ENCODE data around the gene TNIP2. TPM values are rescaled to one million over a fixed set of nuclear protein-coding genes. Genes with fewer than 3 reads are reported as not detected.
"Not testable (repeated sequence)": the region's sequence is repeated elsewhere in the genome, so short reads cannot be mapped to it uniquely, and the experiment has no call there.

The TNIP2 gene
- total RNA-seq, 1 donor from 2014 or later, result 122 TPM

GRCh38 chr4:2793586-2794485 lies 37.7 kb upstream of the TNIP2 start:
- DNase-seq, result peak; percentile 55

GRCh38 chr4:2792711-2793585 lies 36.8 kb upstream of the TNIP2 start, which contains the start of gene SH3BP2:
Gene SH3BP2 (plus strand): TSS chr4:2793085. CDS start chr4:2820618, 27,533 bp downstream.
- peak; percentile 79 for DNase-seq

- no peak for DNase-seq
Measured at GRCh38 chr4:2792396-2792710, 36.2 kb upstream of the TNIP2 start.

DNA sequence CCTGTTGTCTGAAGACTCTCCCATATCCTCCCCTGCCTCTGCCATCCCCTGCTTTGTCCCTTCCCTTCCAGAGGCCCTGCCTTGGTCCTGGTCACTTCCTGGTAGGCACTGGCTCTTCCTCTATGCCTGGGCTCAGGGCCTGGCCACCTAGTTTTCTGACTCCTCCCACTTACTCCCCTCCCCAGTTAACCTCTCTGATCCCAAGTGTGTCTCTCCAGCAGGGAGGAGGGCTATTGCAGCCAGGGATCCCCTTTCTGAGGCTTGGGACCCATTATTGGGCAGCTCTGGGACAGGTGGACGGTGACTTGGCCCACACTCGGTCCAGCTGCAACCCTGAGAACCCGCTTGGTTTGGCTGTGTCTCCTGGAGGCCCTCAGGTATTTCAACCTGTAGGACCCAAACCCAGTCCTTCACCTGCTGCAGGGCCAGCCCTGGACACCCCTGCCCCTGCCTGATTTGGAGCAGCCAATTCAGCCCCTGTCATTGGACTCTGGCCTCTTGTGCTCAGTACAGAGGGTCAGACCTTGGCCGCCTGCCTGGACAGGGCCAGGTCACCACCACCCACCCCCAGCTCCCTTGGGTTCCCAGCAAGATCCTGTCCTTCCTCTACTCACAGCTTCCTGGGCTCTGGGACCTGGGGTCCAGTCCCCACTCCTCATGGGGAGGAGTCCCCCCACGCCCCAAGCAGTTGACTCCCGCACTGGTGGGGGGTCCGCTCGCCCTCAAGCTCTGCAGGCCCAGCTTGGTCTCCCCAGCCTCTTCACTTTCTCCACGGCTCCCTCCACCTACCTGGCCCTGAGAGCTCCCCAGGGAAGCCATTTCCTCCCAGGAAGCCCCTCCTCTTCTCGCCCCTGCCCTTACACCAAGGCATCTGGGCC lies 35.6 kb upstream of the TNIP2 start:
- no peak for DNase-seq

DNA sequence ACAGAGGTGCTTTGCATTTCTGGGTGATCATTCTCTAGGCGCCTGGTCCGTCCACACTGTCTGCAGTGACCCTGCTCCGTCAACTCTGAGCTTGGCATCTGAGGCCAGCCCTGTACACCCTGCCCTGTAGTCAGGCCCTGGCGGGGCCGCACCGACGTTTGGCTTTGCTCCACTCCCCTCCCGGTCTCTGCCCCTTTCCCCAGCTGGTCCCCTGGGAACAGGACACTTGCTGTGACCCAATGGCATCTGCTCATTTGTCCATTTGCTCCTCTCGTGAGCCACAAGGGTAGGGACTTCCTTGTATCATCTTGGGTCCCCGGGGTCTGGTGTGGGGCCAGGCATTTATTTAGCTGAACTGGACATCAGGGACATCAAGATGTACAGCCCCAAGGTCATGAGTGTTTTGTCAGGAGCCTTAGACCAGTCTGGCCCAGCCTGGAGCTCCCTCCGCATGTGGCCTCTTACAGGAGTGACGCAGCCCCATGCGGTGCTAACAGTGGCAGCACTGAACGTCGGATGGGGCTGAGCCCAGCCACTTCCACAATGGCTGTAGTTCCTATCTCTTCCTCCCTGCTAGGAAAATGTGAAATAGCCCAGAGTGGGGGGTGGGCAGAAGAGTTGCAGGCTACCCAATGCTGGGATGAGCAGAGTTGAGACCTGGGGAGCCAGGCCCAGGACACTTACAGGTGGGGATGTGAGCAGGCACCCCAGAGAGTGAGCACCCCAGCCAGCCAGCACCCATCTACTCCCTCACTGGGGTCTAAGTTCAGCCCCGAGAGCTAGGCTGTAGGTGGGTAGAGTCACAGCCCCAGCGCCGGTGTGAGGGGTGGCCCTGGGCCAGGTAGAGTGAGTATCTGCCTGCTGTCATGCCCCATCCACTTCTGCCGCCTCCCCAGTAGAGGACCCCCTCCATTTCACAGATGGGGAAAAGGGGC lies 34.7 kb upstream of the TNIP2 start:
- DNase-seq, result no peak

DNA sequence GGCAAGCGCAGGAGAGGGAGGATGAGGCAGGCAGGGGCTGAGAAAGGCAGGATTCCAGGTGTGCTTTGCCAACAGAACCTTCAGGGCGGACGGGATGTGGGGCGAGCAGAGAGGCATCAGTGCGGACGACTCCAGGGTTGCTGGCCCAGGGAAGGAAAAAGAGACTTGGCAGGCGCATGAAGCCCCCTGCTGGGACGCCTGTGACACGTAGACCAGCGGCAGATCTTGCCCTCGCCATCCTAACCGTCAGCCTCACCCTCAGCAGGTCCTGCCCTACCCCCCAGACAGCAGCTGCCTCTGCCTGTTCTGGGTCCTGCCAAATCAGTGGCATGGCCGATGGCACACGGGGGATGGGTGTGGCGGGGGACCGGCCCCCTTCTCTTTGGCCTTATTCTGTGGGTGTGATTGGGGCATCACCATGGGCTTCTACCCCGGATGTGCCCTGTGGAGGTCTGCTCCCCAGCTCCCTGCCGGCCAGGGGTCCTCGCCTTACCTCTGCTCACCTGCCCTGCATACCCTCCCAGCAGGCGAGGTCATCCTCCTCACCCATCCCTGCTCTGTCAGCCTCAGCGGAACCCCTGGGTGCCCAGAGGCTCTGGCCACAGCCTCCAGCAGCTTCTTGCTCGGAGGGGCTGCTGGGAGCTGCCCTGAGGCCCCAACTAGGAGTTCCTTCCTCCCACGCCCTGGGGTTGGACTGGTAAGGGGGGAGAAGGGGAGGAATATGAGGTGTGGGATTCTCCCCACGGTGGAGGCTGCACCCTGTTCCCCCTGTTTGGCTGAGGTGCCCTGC lies 33.9 kb upstream of the TNIP2 start:
- DNase-seq, result no peak

DNA sequence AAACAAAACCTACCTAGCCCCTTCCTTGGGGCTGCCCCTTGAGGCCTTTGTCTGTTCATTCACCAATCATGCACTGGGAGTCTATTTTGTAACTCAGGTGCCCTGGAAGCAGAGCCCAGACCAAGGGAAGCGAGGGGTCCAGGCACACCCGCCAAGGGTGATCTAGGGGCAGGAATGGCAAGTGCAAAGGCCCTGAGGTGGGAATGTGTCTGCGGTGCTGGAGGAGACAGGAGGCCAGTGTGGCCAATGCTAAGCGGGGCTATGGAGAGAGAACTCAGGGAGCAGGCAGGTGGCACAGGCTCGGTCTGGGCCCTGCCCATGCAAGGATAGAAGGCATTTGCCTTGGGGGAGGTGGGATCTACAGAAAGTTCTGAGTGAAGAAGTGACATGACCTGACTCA lies 33.2 kb upstream of the TNIP2 start:
- no peak for DNase-seq

GRCh38 chr4:2788532-2789103 lies 32.5 kb upstream of the TNIP2 start:
- no peak for DNase-seq

DNA sequence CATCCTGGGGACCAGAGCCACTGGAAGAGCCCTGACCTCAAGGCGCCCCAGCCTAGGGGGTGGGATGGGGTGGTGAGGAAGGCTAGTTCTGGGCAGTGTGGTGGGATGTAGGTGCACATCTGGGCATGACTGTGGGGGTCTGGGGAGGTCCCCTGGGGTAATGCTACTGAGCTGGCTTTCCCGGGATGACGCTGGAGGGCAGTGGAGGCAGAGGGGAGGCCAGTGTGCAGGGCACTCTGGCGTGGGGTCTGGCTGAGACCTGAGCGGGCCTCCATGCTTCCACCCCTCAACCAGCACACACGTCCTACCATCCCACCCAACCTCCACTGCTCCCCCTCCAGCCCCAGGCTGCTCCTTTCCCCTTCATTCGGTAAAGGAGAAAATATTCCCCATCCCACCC lies 32.0 kb upstream of the TNIP2 start:
- DNase-seq, result no peak

DNA sequence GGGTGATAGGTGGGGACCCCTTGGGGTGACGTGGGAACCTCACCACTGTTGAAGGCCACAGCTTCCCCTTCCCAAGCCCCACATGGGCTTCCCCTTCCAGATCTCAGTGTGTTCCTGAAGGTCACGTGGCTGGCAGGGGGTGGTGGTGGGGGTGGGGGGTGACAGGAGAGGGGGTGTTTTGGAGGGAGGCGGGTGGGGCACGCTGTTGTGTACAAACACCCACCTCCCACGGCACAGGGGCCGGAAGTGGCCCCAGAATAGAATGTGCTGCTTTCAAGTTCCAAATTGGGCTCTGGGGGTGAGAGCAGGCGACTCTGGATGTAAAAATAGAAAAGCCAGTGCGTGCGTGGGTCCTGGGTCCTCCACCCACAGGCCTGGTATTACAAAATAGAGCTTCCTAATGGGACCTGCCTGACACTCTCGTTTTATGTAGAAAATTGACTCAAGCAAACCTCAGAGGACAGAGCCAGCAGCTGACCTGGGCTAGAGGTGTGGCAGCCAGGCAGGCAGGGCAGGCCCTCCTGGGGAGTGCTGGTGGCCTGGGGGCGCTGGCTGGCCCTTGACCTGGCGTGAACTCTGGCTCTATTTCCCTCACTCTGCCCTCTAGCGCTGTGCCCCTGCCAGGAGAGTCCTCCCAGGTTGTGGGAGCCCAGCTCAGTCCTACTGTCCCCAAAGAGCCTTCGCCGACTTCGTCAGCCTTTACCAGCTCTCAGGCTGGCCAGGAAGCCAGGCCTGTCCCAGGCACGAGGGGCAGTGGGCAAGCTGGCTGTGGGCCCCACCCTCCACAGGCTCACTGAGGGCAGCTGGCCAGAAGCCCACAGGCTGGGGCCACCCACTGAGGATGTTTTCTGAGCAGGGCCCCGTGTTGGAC lies 31.3 kb upstream of the TNIP2 start:
- no peak for DNase-seq

GRCh38 chr4:2786794-2787229 lies 30.7 kb upstream of the TNIP2 start:
- no peak for DNase-seq

- no peak for DNase-seq
Measured at GRCh38 chr4:2786152-2786671, 30.1 kb upstream of the TNIP2 start.

- DNase-seq, result no peak
Measured at GRCh38 chr4:2785613-2786012, 29.5 kb upstream of the TNIP2 start.

GRCh38 chr4:2783790-2784189 lies 27.7 kb upstream of the TNIP2 start:
- DNase-seq, result no peak

DNA sequence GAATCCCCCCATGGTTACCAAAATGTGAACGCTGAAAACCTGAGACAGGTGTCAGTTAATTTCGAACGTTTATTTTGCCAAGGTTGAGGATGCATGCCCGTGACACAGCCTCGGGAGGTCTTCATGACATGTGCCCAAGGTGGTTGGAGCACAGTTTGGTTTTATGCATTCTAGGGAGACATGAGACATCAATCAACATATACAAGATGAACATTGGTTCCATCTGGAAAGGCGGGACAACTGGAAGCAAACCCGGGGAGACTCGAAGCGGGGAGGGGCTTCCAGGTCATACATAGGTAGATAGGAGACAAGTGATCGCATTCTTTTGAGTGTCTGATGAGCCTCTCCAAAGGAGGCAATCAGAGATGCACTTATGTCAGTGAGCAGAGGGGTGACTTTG lies 25.8 kb upstream of the TNIP2 start:
- DNase-seq, result no peak

- not testable (repeated sequence) for DNase-seq
Measured at GRCh38 chr4:2780643-2781042, 24.5 kb upstream of the TNIP2 start.

DNA sequence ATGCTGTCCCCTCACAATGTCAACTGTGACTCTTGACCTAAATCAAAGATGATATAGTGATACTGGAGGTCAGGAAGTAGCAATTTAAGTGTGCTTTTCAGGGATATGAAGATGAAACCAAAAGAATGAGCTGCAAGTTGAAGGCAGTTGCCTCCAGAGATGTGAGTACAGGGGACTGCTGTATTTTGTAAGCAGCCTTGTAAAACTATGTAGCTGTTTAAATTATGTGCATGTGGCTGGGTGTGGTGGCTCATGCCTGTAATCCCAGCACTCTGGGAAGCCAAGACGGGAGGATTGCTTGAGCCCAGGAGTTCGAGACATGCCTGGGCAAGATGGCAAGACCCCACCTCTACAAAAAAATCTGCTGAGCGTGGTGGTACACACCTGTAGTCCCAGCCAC lies 15.1 kb upstream of the TNIP2 start:
- no peak for DNase-seq

- DNase-seq, result no peak
Measured at GRCh38 chr4:2768921-2769336, 12.8 kb upstream of the TNIP2 start.

GRCh38 chr4:2768124-2768523 lies 12.0 kb upstream of the TNIP2 start:
- DNase-seq, result no peak
